ENCODE measurements around the gene IFNA5. TPM values are rescaled to one million over a fixed set of nuclear protein-coding genes. Genes with fewer than 3 reads are reported as not detected.

The IFNA5 gene
- polyA plus RNA-seq, 3 donors, result not detected

DNA sequence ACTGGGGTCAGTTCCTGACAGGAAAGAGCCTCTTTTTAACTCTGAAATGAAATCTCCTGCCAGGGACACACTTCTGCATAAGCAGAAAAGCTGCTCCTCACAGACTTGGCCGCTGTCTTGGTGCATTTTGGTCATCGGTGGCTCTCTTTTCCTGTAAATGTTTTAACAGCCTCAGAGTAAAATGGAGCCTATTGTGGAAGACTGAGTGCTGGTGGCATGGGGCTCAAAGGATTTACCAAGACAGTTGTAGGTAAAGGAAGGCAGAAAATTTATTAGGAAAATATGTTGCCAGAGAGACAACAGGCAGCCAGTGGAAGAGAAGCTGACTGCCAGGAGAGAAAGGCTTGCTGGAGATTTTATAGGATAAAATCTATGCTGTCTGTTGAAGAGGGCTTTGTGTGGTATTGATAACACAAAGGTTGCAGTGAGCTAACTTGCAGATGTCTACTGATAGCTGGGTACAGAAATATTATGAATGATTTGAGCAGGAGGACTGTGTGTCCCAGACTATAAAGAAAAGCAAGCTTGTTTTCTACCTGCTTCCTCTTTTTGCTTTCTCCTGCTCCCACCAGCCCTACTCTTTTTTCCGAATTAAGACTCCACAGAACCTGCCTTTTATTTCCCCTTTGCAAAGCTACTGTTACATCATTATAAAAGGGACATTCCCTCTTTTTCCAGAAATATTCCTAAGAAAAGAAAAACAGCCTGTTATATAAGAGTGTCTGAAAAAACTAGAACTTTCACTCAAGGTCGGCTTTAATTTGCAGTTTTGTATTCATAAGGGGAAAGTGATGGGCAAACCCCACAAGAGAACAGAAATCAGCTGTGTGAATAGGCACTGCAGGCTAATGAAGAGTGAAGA lies 37.4 kb downstream of the IFNA5 start:
- Histone ChIP-seq H4K20me1 (ENCODE audit: insufficient read depth, low read length) (no peaks in the 10 kb centered on the region), H3K27me3 (ENCODE audit: control insufficient read depth in 2 of 2, insufficient read depth in 2 of 2, low read length in 2 of 2) (no peaks in the 10 kb centered on the region), H3K79me2 (ENCODE audit: insufficient read depth, low read length) (no peaks in the 10 kb centered on the region), H3K4me2 (replicated peaks; ENCODE audit: extremely low read depth, low read length, poor library complexity, severe bottlenecking) (peak overlapping the region; percentile 55), H3K4me1 (ENCODE audit: control insufficient read depth in 1 of 2, insufficient read depth in 2 of 2, low read length in 2 of 2) (peaks cover 9% of the 10 kb centered on the region in 2 donors), H3K36me3 (replicated peaks in 1 of 2; ENCODE audit: control insufficient read depth in 1 of 2, insufficient read depth in 2 of 2, low read length in 2 of 2) (no peaks in the 10 kb centered on the region), H2AFZ (ENCODE audit: insufficient read depth, low read depth, low read length, poor library complexity, severe bottlenecking) (peak overlapping the region; percentile 8), H3K4me3 (replicated peaks in 1 of 3; ENCODE audit: low read depth in 2 of 3, low read length in 3 of 3) (peak overlapping the region in 1 of 3 experiments; percentile 49), H3K27ac (ENCODE audit: low read depth in 1 of 2, low read length in 2 of 2) (no peak overlapping the region), H3K9ac (ENCODE audit: insufficient read depth, low read length, poor library complexity, severe bottlenecking) (peak overlapping the region; percentile 22), H3K9me3 (replicated peaks in 1 of 2; ENCODE audit: control insufficient read depth in 1 of 2, insufficient read depth in 1 of 2, low read length in 2 of 2) (no peaks in the 10 kb centered on the region)
- H3K36me3 Mint-ChIP-seq, result no peaks in the 10 kb centered on the region
- H3K9me3 Mint-ChIP-seq, result peaks cover 0 to 4% (median 0%) of the 10 kb centered on the region in 7 donors
- H3K27ac Mint-ChIP-seq, result no peak overlapping the region
- peaks cover 0 to 9% (median 1%) of the 10 kb centered on the region in 3 donors for H3K27me3 Mint-ChIP-seq (ENCODE audit: low read depth in 3 of 3)
- peak overlapping the region; percentile 32 to 73 for H3K4me3 Mint-ChIP-seq
- 20% methylated on average over 1 of the region's 4 CpGs for WGBS (ENCODE audit: insufficient coverage)
- DNase-seq, result peak in 1 of 3 donors; percentile 14
- intact Hi-C loops (cut with micrococcal nuclease), result no loop called here
- H3K4me1 Mint-ChIP-seq, result peaks cover 11% of the 10 kb centered on the region
- TF ChIP-seq, protein P1, sequence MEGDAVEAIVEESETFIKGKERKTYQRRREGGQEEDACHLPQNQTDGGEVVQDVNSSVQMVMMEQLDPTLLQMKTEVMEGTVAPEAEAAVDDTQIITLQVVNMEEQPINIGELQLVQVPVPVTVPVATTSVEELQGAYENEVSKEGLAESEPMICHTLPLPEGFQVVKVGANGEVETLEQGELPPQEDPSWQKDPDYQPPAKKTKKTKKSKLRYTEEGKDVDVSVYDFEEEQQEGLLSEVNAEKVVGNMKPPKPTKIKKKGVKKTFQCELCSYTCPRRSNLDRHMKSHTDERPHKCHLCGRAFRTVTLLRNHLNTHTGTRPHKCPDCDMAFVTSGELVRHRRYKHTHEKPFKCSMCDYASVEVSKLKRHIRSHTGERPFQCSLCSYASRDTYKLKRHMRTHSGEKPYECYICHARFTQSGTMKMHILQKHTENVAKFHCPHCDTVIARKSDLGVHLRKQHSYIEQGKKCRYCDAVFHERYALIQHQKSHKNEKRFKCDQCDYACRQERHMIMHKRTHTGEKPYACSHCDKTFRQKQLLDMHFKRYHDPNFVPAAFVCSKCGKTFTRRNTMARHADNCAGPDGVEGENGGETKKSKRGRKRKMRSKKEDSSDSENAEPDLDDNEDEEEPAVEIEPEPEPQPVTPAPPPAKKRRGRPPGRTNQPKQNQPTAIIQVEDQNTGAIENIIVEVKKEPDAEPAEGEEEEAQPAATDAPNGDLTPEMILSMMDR (IDR thresholded peaks at IDR 0.05), result no peak

DNA sequence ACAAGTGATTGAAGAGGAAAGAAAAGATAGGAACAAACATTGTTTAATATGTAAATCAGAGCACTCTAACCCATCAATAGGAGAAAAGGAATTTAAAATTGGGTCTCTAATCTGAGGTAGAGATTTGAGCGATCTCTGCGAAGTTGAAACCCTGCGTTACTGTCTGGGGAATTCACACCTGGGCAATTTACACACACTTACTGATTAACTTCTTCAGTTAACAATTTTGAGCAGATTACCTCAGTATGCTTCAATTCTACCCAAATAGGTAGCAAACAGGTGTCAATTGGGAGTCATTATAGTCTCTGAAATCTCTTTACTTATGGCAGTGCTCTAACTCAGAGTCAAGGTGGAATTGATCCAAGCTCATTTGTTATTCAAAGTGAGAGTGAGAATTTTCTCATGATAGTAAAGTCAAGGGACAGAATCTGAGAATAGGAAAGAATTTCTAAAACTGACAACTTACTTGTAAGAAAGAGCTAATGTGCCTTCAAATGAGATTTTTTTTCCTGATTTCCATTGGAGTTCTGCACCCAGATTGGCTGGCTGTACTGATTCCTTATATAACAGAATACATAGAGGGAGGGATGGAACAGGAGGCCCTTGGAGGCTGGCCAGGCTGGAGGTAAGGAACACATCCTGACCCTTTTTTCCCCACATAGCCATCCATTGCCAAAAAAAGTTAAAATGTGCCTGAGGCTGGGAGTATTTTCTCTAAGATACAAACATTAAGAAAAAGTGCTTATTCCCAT lies 38.2 kb downstream of the IFNA5 start:
- intact Hi-C loops (cut with micrococcal nuclease), result no loop called here
- TF ChIP-seq, protein P1 (IDR thresholded peaks at IDR 0.05), result no peak
- Mint-ChIP-seq H3K4me3 (no peak overlapping the region), H3K27ac (no peak overlapping the region), H3K36me3 (no peaks in the 10 kb centered on the region), H3K9me3 (peaks cover 0 to 2% (median 0%) of the 10 kb centered on the region in 7 donors), H3K4me1 (peaks cover 11% of the 10 kb centered on the region), H3K27me3 (ENCODE audit: low read depth in 3 of 3) (peaks cover 0 to 9% (median 2%) of the 10 kb centered on the region in 3 donors)
- Histone ChIP-seq H3K79me2 (ENCODE audit: insufficient read depth, low read length) (no peaks in the 10 kb centered on the region), H3K27ac (ENCODE audit: low read depth in 1 of 2, low read length in 2 of 2) (no peak overlapping the region), H4K20me1 (ENCODE audit: insufficient read depth, low read length) (no peaks in the 10 kb centered on the region), H2AFZ (ENCODE audit: insufficient read depth, low read depth, low read length, poor library complexity, severe bottlenecking) (no peak overlapping the region), H3K9ac (ENCODE audit: insufficient read depth, low read length, poor library complexity, severe bottlenecking) (no peak overlapping the region), H3K27me3 (ENCODE audit: control insufficient read depth in 2 of 2, insufficient read depth in 2 of 2, low read length in 2 of 2) (no peaks in the 10 kb centered on the region), H3K9me3 (replicated peaks in 1 of 2; ENCODE audit: control insufficient read depth in 1 of 2, insufficient read depth in 1 of 2, low read length in 2 of 2) (no peaks in the 10 kb centered on the region), H3K4me3 (replicated peaks in 1 of 3; ENCODE audit: low read depth in 2 of 3, low read length in 3 of 3) (no peak overlapping the region), H3K4me1 (ENCODE audit: control insufficient read depth in 1 of 2, insufficient read depth in 2 of 2, low read length in 2 of 2) (peaks cover 9% of the 10 kb centered on the region in 2 donors), H3K36me3 (replicated peaks in 1 of 2; ENCODE audit: control insufficient read depth in 1 of 2, insufficient read depth in 2 of 2, low read length in 2 of 2) (no peaks in the 10 kb centered on the region), H3K4me2 (replicated peaks; ENCODE audit: extremely low read depth, low read length, poor library complexity, severe bottlenecking) (no peak overlapping the region)
- no peak for DNase-seq
- no CpG with 5 or more reads among the region's 3 CpGs for WGBS (ENCODE audit: insufficient coverage)

Measured in CD14-positive monocyte (primary cell).